HCT116 (cell line): Measurements from ENCODE around the gene GRID2.

Source experiments
- EGR1 ChIP-seq: IDR thresholded peaks from 2 replicates; pipeline ENCODE4 v1.6.1; 2012; ENCODE audit warnings: low read depth
- EZH2 ChIP-seq: fragments of 200-600 bp; sonication (generic); IDR thresholded peaks from 2 replicates; pipeline ENCODE4 v1.6.1; 2017; ENCODE audit warnings: antibody characterized with exemption, mixed run types
- EZH2phosphoT487 ChIP-seq: fragments of 200-600 bp; IDR thresholded peaks from 2 replicates; pipeline ENCODE4 v1.6.1; 2018; ENCODE audit warnings: antibody characterized with exemption, borderline replicate concordance
- FOSL1 ChIP-seq: IDR thresholded peaks from 2 replicates; pipeline ENCODE4 v1.6.1; 2012; ENCODE audit warnings: low read depth
- JUND ChIP-seq: IDR thresholded peaks from 2 replicates; pipeline ENCODE4 v1.6.1; 2012
- POLR2A ChIP-seq: IDR thresholded peaks from 2 replicates; pipeline ENCODE4 v1.7.0; 2011; ENCODE audit warnings: borderline replicate concordance; ENCODE audit not compliant: insufficient read depth, insufficient read length; ENCODE audit errors: extremely low read depth
- RAD21 ChIP-seq: IDR thresholded peaks from 2 replicates; pipeline ENCODE4 v1.6.1; 2012; ENCODE audit warnings: low read depth, mild to moderate bottlenecking
- REST ChIP-seq: IDR thresholded peaks from 2 replicates; pipeline ENCODE4 v1.6.1; 2012; ENCODE audit warnings: low read depth
- SIN3A ChIP-seq: IDR thresholded peaks from 2 replicates; pipeline ENCODE4 v1.6.1; 2012; ENCODE audit warnings: low read depth
- SP1 ChIP-seq: IDR thresholded peaks from 2 replicates; pipeline ENCODE4 v1.6.1; 2012; ENCODE audit warnings: low read depth
- TCF7L2 ChIP-seq: IDR thresholded peaks from 2 replicates; pipeline ENCODE4 v1.7.0; 2011; ENCODE audit warnings: borderline replicate concordance, inconsistent platforms; ENCODE audit not compliant: insufficient read depth, insufficient read length; ENCODE audit errors: extremely low read depth
- ZNF274 ChIP-seq: fragments of 200-500 bp; sonication (Bioruptor generic); IDR thresholded peaks from 2 replicates; pipeline ENCODE4 v1.6.1; 2014; ENCODE audit warnings: mild to moderate bottlenecking, low read depth, low read length, inconsistent platforms
- TF ChIP-seq, protein P1 (sequence below), 3 experiments: fragments of 200-600 bp in 1 of 3; sonication (generic) in 1 of 3; IDR thresholded peaks in 2 of 3; conservative IDR thresholded peaks in 1 of 3; 2 replicates each; pipeline ENCODE4 v1.5.1; 2012 to 2017; ENCODE audit warnings: low read depth in 2 of 3, low read length in 2 of 3, antibody characterized with exemption in 1 of 3, borderline replicate concordance in 1 of 3, control low read depth in 1 of 3, mild to moderate bottlenecking in 1 of 3, mixed read lengths in 1 of 3, mixed run types in 1 of 3, moderate library complexity in 1 of 3; ENCODE audit not compliant: insufficient read depth in 1 of 3

DNA sequence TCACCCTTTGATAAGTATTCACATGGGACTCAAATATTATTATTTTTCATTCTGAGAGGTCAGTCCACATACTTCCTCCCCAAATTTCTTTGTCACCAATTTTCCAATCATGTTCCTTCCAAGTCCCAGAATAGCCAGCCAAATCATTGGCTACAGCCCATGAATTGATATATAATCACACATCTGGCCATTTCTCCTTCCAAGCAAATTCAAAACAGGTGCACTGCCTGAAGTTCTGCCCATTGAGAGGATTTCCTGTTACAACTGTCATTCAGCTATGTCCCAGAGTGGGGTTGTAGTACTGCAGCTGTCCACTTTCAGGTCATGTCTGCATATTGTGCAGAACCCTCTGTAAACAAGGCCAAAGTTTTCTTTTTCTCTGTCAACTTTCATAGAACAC lies 347.8 kb downstream of the GRID2 start:
- TF ChIP-seq REST (no peak), SP1 (no peak), SIN3A (no peak), FOSL1 (no peak), JUND (no peak), RAD21 (no peak), EZH2 (no peak), TCF7L2 (no peak), EGR1 (no peak), ZNF274 (no peak), POLR2A (no peak), EZH2phosphoT487 (no peak)
- TF ChIP-seq, protein P1, sequence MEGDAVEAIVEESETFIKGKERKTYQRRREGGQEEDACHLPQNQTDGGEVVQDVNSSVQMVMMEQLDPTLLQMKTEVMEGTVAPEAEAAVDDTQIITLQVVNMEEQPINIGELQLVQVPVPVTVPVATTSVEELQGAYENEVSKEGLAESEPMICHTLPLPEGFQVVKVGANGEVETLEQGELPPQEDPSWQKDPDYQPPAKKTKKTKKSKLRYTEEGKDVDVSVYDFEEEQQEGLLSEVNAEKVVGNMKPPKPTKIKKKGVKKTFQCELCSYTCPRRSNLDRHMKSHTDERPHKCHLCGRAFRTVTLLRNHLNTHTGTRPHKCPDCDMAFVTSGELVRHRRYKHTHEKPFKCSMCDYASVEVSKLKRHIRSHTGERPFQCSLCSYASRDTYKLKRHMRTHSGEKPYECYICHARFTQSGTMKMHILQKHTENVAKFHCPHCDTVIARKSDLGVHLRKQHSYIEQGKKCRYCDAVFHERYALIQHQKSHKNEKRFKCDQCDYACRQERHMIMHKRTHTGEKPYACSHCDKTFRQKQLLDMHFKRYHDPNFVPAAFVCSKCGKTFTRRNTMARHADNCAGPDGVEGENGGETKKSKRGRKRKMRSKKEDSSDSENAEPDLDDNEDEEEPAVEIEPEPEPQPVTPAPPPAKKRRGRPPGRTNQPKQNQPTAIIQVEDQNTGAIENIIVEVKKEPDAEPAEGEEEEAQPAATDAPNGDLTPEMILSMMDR (IDR thresholded peaks at IDR 0.05 in 2 of 3, conservative IDR thresholded peaks at IDR 0.05 in 1 of 3; ENCODE audit: borderline replicate concordance in 1 of 3, insufficient read depth in 1 of 3, low read depth in 2 of 3, low read length in 2 of 3): no peak
